ENCODE results near the gene KIF2C.
"Not testable (repeated sequence)": the region's sequence is repeated elsewhere in the genome, so short reads cannot be mapped to it uniquely, and the experiment has no call there.

KIF2C gene

DNA sequence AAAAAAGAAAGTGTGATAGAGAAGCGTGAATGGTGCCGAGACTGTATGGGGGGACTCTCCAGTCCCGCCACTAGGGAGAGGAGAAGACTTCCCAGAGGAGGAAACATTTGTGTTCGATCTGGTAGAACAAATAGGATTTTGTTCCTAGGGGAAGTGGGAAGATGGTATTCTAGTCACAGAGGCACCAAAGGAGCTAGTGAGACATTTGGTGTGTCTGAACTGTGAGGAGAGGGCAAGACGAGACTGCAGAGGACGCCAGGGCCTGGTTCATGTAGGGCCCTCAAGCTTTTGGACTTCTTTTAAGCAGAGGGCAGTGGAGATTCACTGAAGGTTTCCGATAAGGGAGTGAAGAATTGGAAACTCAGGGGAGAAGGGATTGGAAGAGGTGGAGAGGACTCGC, 71.6 kb downstream of the KIF2C start:
- Histone ChIP-seq H3K9ac (ENCODE audit: low read depth in 1 of 2, low read length in 2 of 2) (no peak overlapping the region), H3K36me3 (ENCODE audit: control insufficient read depth in 2 of 2, insufficient read depth in 2 of 2, low read length in 2 of 2) (no peaks in the 10 kb centered on the region), H3K9me3 (ENCODE audit: control insufficient read depth in 2 of 2, low read length in 2 of 2) (no peaks in the 10 kb centered on the region), H3K4me3 (ENCODE audit: low read length in 2 of 2) (no peak overlapping the region), H3K27ac (ENCODE audit: low read depth in 2 of 2, low read length in 2 of 2) (peak overlapping the region in 1 of 2 donors; percentile 17), H3K4me1 (ENCODE audit: control insufficient read depth in 2 of 2, insufficient read depth in 2 of 2, low read length in 2 of 2) (peaks cover 46 to 51% of the 10 kb centered on the region in 2 donors), H3K27me3 (ENCODE audit: control insufficient read depth in 2 of 2, insufficient read depth in 2 of 2, low read length in 2 of 2) (no peaks in the 10 kb centered on the region)

DNA sequence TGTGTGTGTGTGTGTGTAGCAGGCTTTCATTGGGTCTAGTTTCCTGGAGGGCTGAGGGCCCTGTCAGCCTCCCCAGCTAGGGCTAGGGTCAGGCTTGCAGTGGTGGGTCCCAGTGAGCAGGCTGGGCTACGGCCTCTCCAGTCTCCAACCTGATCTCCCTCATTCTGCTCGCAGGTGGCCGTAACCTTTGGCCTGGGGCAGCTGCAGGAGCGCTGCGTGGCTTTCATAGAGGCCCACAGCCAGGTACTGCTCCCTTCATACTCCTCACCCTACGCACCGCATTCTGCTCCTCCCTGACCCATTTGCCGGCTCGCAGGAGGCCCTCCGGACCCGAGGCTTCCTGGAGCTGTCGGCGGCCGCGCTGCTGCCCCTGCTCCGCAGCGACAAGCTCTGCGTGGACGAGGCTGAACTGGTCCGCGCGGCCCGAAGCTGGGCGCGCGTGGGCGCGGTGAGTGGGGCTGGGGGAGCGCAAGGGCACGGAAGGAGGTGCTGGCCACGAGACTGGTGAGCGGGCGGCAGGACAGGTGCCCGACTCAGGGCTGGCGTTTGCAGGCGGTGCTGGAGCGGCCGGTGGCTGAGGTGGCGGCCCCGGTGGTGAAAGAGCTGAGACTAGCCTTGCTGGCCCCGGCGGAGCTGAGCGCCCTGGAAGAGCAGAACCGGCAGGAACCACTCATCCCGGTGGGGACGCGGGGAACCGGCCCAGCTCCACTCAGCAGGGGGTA, 73.3 kb downstream of the KIF2C start:
- H3K4me3 ChIP-seq (ENCODE audit: low read length in 2 of 2): peak overlapping the region; percentile 81 to 83
- H3K27me3 ChIP-seq (ENCODE audit: control insufficient read depth in 2 of 2, insufficient read depth in 2 of 2, low read length in 2 of 2): no peaks in the 10 kb centered on the region
- H3K9ac ChIP-seq (ENCODE audit: low read depth in 1 of 2, low read length in 2 of 2): peak overlapping the region; percentile 60 to 82
- H3K27ac ChIP-seq (ENCODE audit: low read depth in 2 of 2, low read length in 2 of 2): peak overlapping the region; percentile 82 to 87
- no peaks in the 10 kb centered on the region for H3K36me3 ChIP-seq (ENCODE audit: control insufficient read depth in 2 of 2, insufficient read depth in 2 of 2, low read length in 2 of 2)
- H3K9me3 ChIP-seq (ENCODE audit: control insufficient read depth in 2 of 2, low read length in 2 of 2): no peaks in the 10 kb centered on the region
- peaks cover 29 to 34% of the 10 kb centered on the region in 2 donors for H3K4me1 ChIP-seq (ENCODE audit: control insufficient read depth in 2 of 2, insufficient read depth in 2 of 2, low read length in 2 of 2)

DNA sequence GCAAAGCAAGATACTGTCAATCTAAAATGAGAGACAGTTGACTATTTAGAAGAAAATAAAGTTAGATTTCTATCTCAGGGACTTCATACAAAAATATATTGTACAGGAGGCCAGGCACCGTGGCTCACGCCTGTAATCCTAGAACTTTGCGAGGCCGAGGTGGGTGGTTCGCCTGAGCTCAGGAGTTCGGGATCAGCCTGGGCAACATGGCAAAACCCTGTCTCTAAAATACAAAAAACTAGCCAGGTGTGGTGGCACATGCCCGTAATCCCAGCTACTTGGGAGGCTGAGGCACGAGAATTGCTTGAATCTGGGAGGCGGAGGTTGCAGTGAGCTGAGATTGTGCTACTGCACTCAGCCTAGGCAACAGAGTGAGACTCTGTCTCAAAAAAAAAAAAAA, 76.3 kb downstream of the KIF2C start:
- peaks cover 12 to 22% of the 10 kb centered on the region in 2 donors for H3K4me1 ChIP-seq (ENCODE audit: control insufficient read depth in 2 of 2, insufficient read depth in 2 of 2, low read length in 2 of 2)
- H3K4me3 ChIP-seq (ENCODE audit: low read length in 2 of 2); H3K9ac ChIP-seq (ENCODE audit: low read depth in 1 of 2, low read length in 2 of 2); H3K27ac ChIP-seq (ENCODE audit: low read depth in 2 of 2, low read length in 2 of 2); H3K27me3 ChIP-seq (ENCODE audit: control insufficient read depth in 2 of 2, insufficient read depth in 2 of 2, low read length in 2 of 2); H3K36me3 ChIP-seq (ENCODE audit: control insufficient read depth in 2 of 2, insufficient read depth in 2 of 2, low read length in 2 of 2); H3K9me3 ChIP-seq (ENCODE audit: control insufficient read depth in 2 of 2, low read length in 2 of 2): not testable (repeated sequence)

DNA sequence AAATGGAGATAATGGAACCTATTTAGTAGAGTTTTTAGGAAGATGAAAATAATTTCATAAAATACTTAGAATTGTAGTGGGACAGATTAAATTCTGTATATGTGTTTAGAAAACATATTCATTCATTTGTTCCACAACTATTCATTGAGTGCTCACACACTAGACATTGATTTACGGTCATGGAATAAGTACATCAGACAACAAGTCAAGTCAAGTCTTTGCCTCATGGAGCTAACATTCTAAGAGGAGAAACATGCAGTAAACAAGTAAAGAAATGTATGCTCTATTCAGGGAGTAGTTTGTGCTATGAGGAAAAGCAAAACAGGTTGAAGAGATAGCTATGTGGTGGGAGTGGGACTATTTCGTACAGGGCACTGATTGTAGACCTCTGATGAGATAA, 77.7 kb downstream of the KIF2C start:
- no peaks in the 10 kb centered on the region for H3K27me3 ChIP-seq (ENCODE audit: control insufficient read depth in 2 of 2, insufficient read depth in 2 of 2, low read length in 2 of 2)
- no peak overlapping the region for H3K9ac ChIP-seq (ENCODE audit: low read depth in 1 of 2, low read length in 2 of 2)
- no peaks in the 10 kb centered on the region for H3K36me3 ChIP-seq (ENCODE audit: control insufficient read depth in 2 of 2, insufficient read depth in 2 of 2, low read length in 2 of 2)
- no peaks in the 10 kb centered on the region for H3K9me3 ChIP-seq (ENCODE audit: control insufficient read depth in 2 of 2, low read length in 2 of 2)
- no peak overlapping the region for H3K4me3 ChIP-seq (ENCODE audit: low read length in 2 of 2)
- peaks cover 14 to 22% of the 10 kb centered on the region in 2 donors for H3K4me1 ChIP-seq (ENCODE audit: control insufficient read depth in 2 of 2, insufficient read depth in 2 of 2, low read length in 2 of 2)
- no peak overlapping the region for H3K27ac ChIP-seq (ENCODE audit: low read depth in 2 of 2, low read length in 2 of 2)

All from mucosa of rectum (tissue), 2 donors.